GM19397 (cell line): ENCODE measurements around the gene TFCP2L1.
"Not testable (repeated sequence)": the region's sequence is repeated elsewhere in the genome, so short reads cannot be mapped to it uniquely, and the experiment has no call there.

Experiments used
- ATAC-seq: cut with Tn5 transposase; IDR thresholded peaks from one replicate; pipeline ENCODE4 v1.9.1; 2021; ENCODE audit warnings: mild to moderate bottlenecking, moderate library complexity; ENCODE audit not compliant: unreplicated experiment

TFCP2L1 gene

DNA sequence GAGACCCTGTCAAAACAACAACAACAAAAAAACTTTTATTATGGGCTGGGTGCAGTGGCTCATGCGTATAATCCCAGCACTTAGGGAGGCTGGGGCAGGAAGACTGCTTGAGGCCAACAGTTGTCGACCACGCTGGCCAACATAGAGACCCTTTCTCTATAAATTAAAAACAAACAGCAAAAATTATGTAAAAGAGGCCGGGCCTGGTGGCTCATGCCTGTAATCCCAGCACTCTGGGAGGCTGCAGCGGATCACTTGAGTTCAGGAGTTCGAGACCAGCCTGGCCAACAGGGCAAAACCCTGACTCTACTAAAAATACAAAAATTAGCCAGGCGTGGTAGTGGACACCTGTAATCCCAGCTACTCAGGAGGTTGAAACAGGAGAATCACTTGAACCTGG is 15.6 kb downstream of the TFCP2L1 start:
- not testable (repeated sequence) for ATAC-seq

DNA sequence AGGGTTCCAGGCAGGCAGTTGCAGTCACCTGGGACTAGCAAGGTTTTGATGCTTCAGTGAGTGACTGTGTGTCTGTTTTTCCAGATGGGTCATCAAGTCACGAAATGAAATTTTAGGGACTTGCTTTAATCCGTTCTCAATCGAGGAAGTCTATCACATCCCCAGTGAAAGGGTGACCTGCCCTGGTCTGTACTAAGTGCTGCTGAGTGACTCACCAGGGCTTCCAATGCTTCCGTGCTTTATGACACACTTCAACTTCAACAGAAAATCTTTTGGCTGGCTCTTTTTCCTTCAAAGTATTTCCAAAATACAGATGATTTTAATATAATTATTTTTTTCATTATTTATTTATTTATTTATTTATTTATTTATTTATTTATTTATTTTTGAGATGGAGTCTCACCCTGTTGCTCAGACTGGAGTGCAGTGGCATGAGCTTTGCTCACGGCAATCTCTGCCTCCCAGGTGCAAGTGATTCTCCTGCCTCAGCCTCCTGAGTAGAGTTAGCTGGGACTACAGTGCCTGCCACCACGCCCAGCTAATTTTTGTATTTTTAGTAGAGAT is 18.4 kb downstream of the TFCP2L1 start:
- no peak for ATAC-seq

DNA sequence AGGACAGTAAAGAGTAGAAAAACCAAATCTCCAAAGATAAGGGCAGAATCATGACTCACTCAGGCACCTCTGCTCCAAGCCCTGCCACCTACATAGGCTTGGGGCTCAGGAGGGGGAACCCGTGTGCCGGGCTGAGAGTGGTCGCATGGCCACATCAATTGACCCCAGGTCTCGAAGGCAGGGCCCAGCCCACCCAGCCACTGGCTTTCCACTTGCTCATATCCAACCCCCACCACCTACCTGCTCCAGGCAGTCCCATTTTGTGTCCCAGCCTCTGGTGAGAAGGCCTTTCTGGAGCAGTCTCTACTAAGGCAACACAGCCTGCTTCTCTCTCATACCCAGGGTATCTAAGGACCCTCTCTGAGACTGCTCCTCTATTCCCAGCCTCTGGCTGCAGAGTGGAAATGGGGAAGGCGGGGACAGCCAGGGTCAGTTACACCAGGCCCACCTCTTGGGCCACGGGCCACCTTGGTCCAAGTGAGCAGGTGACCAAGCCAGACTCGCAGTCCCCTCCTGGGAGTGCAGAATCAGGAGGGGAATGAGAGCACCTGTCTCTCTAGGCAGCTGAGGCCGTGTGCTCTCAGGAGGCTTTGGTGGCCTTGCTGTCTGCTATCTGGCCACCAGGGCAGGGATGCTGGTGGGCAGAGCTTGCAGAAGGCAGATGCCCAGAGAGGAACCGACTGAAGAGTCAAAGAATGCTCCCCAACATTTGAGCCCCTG is 20.8 kb downstream of the TFCP2L1 start:
- no peak for ATAC-seq

DNA sequence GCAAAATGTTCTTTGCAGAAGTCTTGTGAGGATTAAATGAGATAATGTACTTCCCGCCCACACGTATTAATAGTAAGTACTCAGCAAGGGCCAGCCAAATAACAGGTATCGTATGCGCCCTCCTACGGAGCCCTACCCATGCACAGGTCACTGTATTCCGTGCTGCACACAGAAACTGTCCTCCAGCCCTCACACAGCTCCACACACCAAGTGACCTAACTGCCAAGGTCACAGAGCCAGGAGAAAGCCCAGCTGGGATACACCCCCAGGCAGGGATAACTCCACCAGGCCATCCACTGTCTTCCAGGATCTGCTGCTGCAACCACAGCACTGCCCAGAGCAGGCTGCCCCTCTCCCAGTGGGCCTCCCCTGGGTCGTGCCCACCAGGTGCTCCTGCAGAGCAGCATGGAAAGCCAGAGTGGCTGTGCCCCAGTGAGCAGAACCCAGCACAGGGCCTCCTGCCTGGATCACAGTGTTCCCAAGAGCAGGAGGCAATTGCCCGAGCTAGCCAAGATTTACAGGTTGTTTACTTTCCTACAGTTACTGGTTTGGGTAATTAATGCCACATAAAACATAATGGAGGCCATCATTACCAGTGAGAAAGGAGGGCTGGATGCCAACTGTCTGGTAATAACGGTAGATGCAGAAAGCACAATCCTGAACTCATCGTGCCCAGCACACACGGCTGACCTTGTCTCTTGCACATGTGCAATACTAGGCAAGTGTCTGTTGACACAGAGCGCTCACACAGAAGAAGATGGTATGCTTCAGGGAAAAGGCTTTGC is 24.4 kb downstream of the TFCP2L1 start:
- no peak for ATAC-seq

DNA sequence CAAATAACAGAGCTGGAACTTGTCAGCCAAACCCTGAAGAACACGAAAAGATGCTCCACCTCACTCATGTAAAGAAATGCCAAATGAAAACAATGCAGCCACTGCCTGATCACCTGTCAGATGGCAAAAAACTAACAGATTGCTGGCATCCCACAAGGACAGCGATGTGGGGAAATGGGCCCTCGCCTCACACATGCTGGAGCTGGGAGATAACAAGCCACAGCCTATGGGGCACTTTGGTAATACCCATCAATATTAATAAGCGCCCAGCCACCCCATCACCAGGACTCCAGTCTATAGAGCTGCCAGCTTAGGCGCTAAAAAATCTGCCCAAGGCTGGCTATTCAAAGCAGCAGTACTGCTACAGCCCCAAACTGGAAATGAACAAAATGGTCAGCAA is 27.0 kb downstream of the TFCP2L1 start:
- no peak for ATAC-seq

DNA sequence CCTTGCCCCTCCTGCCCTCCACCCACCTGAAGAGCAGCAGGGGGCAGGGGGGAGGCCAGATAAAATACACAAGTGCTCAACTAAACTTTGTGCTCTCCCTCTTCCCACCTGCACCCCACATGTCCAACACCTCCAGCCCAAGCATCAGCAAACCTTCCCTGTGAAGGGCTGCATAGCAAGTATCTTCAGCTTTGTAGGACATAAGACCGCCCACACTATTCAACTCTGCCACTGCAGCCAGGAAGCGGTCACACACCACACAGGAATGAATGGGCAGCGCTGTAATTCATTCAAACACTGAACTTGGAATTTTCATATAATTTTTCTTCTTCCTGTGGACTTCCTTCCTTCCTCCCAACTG is 27.5 kb downstream of the TFCP2L1 start:
- ATAC-seq = no peak

DNA sequence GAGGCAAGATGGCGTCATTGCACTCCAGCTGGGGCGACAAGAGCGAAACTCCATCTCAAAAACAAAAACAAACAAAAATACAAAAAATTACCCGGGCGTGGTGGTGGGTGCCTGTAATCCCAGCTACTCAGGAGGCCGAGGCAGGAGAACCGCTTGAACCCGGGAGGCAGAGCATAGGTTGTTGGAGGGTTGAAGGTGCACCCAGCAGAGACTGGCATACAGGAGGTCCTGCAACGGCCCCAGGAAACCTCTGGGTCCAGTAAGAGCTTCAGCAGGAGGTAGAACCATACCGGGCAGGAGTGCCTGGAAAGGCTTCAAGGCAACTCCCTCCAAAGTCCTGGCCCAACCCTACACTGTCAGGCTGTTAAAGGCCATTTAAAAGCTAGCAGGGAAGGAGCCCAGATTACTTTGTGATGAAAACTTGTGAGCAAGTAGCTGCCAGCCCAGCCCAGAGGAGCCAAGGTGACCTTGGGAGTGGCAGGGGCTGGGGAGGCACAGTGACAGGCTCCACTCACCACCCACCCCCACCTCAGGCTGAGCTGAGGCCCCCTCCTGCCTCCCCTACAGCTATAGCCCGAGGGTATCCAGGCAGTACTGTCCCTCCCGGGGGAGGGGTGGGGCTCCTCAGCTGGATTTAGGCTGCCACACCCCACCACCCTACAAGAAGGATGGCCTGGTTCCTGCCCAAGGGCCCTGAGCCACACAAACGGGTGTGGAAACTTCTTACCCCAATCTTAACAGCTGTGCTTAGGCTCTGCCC is 28.1 kb downstream of the TFCP2L1 start:
- ATAC-seq = no peak

DNA sequence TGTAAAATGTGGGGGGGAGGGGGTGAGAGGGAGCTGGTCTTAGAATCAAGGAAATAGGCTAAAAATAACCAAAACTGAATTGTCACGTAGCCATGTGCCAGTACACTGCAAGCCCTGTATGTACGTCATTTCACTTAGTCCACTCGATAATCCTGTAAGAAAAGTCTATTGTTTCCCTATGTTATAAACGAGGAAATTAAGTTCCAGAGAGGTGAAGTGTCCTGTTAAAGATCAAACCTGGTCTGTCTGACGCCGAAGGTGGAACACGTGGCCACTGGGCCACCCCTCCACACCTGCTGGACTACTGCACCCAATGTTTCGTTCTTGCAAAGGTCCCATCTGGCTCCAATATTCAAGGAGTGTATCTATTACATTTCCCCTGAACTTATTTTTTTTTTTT is 29.6 kb downstream of the TFCP2L1 start:
- no peak for ATAC-seq

DNA sequence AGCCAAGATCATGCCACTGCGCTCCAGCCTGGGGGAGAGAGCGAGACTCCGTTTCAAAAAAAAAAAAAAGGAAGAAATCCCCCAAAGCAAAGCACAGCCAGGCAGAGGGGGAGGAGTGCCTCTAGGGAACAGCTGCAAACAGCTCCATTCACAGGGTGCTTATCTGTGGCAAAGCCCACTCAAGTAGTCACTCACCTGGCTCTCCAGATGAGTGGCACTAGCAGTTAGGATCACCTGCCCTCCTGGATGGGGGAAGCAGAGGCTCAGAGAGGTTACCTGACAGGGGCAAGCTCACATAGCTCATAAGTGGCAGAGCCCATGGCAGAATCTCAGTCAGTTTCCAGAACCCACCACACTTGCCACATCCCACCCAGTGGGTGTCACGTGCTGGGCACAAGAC is 30.3 kb downstream of the TFCP2L1 start:
- no peak for ATAC-seq

DNA sequence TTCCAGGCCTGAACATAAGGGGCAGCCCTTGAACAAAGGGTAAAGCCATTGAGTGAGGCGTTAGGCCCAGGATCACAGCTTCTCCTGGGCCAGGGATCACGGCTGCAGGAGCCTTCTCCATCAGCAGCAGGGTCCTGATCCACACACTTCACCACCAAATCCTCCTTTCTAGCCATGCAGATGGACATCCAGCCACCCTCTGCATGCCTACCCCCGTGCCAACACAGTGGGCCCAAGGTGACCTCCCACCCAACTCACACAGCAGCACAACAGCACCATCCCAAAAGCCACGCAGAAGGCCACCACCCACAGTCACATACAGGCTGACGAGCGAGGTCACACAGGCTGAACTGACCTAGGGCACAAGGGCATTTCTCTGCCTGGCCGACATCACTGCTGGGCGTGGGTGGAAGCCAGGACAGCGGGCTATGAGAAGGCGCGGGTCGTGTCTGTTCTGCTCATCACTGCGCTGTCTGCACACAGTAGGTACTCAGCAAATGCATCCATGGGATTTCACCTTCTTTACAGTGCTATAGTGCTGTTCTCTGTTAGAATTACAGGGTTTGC is 31.2 kb downstream of the TFCP2L1 start:
- ATAC-seq = no peak

DNA sequence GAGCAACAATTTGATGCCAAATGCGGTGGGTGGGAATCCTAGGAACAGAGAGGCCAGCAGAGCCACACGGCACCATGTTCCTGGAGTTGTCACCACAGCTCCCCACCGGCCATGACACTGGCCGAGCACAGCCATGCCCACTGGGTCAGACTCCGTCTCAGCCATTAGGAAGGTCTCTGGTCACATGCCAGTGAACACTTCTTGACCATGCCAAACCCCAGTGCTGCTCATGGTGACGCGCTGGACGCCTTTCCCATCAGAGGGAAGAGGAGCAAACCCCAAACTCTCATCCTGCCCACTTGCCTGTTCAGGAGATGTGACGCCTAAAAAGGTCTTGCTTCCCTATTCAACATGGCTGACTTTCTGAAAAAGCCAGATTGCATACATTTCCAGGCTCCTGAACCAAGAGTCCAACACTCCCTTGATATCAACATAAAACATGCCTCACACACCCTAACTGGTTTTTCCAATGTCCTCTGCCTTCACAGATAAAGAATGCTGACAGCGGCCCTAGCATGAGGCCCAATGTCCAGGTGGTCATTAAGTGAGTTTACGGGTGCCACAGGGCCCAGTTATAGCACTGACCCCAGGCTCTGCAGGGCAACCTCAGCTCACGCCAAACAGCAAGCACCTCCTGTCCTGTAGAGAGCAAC is 31.9 kb downstream of the TFCP2L1 start:
- ATAC-seq = no peak

DNA sequence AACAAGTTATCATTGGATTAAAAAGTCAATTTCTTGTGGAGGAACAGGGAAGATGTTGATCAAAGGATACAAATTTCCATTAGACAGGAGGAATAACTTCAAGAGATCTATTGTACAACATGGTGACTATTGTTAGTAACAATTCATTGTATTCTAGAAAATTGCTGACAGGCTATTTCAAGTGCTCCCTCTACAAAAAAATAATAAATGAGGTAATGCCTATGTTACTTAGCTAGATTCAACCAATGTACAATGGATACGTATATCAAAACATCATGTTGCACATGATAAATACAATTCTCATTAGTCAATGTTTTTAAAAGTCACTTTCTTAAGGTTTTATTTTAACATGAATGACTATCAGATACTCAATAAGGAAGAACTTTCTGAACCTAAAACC is 33.5 kb downstream of the TFCP2L1 start:
- ATAC-seq = no peak

DNA sequence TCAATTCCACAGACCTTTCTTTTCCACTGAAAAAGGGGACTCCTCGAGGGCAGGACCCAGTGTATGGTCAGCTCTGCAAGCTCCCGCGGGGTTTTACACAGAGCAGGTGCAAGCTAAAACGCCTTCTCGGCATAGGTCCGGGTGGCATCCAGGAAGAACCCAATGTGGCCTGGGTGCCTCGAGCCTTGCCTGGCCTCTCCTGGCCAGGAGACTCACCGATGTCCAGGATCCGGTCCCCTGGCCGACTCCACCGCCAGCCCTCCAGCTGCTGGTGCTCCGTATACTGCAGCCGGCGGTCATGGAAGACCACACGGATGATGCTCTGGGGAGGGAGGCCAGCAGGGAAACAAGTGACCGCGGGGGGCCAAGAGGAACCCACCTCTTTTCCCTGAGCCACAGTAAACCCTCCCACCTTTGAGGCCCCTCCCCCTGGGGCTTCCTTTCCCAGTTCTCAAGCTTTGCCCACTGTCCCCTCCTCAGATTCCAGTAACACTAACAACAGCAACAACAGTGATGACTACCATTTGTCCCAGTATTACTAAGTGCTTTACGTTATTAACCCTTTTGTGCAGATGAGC is 36.1 kb downstream of the TFCP2L1 start:
- no peak for ATAC-seq

DNA sequence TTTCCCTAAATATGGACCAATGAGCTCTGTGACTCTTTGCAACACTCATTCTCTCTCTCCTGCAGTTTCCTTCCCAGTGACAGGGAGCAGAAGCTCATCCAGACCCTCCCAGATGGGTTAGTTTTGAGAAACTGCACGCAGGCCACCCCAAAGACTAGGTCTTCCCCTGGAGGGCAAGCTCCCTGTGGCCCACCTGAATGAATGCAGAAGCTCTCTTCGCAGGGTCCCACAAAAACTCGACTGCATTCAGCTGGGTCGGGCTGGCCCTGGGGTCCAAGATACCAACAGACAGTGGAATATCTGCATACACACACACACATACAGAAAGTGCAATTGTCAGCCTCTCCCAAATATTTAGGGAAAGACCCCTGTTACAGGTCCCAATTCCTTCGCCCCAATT is 37.0 kb downstream of the TFCP2L1 start:
- no peak for ATAC-seq

DNA sequence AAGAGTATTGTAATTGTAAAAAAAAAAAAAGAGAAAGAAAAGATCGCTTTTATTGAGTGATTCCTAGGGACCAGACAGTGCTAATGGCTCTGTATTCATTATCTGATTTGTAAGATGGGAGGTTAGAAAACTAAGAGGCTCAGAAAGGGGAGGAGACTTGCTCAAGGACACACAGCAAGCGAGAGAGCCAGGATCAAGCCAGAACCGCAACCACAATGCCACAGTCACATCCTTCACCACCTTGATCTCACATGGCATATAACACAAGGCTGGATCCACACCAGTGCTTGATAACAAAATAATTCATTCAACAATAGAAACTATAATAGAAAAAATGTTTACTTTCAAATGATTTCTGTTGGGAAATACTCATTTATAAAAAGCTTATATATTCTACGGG is 37.5 kb downstream of the TFCP2L1 start:
- ATAC-seq = no peak

DNA sequence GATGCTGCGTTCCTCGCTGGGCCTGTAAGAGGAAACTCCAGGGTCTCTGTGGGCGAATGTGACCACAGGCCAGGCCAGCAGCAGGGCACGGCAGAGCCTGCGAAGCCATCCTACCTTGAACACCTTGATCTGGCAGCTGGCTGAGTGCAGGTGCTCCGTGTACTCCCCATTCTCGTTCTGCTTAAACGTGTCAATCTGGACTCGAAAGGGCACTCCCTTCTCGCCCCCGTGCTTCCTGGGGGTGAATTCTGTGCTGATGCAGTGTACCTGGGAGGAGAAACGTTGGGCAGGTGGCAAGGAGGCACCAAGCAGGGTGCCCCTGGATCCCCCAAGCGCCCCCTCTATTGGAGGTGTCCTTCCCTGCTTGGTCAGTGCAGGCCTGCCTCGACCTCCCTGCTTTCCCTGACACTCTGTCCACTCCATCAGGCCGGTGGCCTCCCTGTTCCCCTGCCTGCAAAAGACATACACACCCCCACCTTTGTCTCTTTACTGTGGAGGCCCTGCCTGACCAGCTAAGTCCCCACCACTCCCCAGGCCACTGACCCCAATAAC is 38.2 kb downstream of the TFCP2L1 start:
- ATAC-seq = no peak

DNA sequence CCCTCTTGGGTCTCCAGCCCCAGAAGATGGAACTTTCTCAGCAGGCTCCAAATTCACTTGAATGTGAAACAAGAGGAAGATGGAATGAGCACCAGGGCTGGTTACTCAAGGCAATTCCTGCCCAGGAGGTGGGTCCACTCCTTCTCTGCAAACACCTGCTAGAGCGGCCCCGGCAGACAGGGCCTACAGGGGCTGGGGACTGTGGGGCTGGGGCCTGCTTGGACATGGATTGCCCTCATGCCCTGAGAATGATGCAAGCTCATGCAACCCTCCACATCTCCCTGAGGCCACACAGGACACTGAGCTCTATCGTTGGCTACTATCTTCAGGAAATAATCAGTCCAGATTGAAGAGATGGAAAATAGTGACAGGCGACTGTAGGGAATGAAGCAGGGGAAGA is 39.1 kb downstream of the TFCP2L1 start:
- ATAC-seq = no peak

DNA sequence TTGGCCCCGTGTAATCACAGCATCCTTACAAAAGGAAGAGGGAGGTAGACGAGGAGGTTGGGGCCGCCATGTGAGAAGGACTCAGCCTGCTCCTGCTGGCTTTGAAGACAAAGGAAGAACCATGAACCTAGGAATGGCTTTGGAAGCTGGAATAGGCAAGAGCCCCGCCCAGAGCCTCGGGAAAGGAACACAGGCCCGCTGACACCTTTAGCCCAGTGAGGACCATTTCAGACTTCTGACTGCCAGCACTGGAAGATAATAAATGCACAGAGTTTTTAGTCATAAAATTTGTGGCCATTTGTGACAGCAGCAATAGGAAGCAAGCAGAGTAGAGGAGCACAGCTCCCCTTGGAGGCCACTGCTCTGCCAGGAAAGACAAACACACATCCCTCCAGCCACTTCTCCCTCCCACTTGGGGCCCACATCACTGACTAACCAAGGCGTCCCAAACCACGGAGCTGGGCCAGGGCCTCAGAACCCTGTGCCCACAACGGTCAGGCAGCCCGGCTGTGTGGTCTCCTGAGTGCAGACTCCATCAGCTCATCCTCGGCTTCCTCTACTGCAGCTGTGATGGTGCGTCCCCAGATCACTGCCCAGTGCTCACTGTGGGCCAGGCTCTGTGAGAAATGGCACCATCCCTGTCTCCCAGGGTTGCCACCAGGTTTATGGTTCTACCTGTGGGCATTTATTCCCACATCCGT is 39.7 kb downstream of the TFCP2L1 start:
- ATAC-seq = no peak

DNA sequence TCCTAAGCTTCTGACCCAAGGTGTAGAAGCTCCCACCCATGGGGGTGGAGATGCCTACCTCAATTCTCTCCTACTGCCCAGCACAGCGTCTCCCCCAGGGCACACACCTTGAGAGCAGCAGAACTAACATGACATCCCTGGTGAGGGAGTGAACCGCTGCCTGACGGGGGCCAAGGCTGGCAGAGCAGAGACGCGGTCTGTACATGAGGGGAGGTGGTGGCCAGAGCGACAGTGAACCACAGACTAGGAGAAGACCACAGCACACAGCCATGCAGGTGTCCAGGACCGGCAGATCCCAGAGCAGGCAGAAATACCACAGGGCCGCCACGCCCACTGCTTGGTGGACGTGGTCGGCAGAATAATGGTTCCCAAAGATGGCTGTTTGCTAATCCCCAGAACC is 40.4 kb downstream of the TFCP2L1 start:
- no peak for ATAC-seq
